ENCODE measurements around the gene SOX9. TPM values are rescaled to one million over a fixed set of nuclear protein-coding genes. Genes with fewer than 3 reads are reported as not detected.

SOX9 gene
- total RNA-seq, 1 experiment from 2014 or later, result 31.1 TPM

- POLR2A ChIA-PET (ENCODE audit: low non-redundant PET), result no interaction called here
- CTCF ChIA-PET, result no interaction called here
- no TSS peak for BruUV-seq (replicated peaks)
Measured at GRCh38 chr17:72102366-72102765, 18.5 kb upstream of the SOX9 start.

GRCh38 chr17:72104164-72104862, 16.5 kb upstream of the SOX9 start:
- ChIA-PET CTCF (no interaction called here), POLR2A (ENCODE audit: low non-redundant PET) (no interaction called here)
- H3K4me3 ChIP-seq (ENCODE audit: low read depth, low read length, poor library complexity, severe bottlenecking), result no peak overlapping the region
- H3K4me1 ChIP-seq (ENCODE audit: insufficient read depth, low read length, poor library complexity, severe bottlenecking), result no peaks in the 10 kb centered on the region
- no peak for DNase-seq (ENCODE audit: low spot score)
- no peaks in the 10 kb centered on the region for H3K36me3 ChIP-seq (ENCODE audit: insufficient read depth, low read length, poor library complexity, severe bottlenecking)
- H3K9me3 ChIP-seq (ENCODE audit: low read depth, low read length, poor library complexity, severe bottlenecking), result no peaks in the 10 kb centered on the region
- BruUV-seq (replicated peaks), result no TSS peak
- H3K27me3 ChIP-seq (replicated peaks; ENCODE audit: insufficient read depth, low read depth, low read length, poor library complexity), result no peaks in the 10 kb centered on the region
- intact Hi-C loops (cut with micrococcal nuclease; ENCODE audit: unreplicated experiment), result no loop called here
- H3K27ac ChIP-seq (ENCODE audit: low read depth, low read length, poor library complexity, severe bottlenecking), result no peak overlapping the region
- no peak for TF ChIP-seq CTCF (conservative IDR thresholded peaks at IDR 0.05; ENCODE audit: low read depth, low read length)
- TF ChIP-seq EZH2 (IDR thresholded peaks at IDR 0.05; ENCODE audit: borderline replicate concordance, low read depth, low read length, poor library complexity, severe bottlenecking), result no peak

More at GRCh38 chr17:72102366-72102765, 18.5 kb upstream of the SOX9 start:
- intact Hi-C loops (cut with micrococcal nuclease; ENCODE audit: unreplicated experiment), result no loop called here
- DNase-seq (ENCODE audit: low spot score), result no peak
- Histone ChIP-seq H3K27me3 (replicated peaks; ENCODE audit: insufficient read depth, low read depth, low read length, poor library complexity) (no peaks in the 10 kb centered on the region), H3K36me3 (ENCODE audit: insufficient read depth, low read length, poor library complexity, severe bottlenecking) (no peaks in the 10 kb centered on the region), H3K4me3 (ENCODE audit: low read depth, low read length, poor library complexity, severe bottlenecking) (no peak overlapping the region), H3K27ac (ENCODE audit: low read depth, low read length, poor library complexity, severe bottlenecking) (no peak overlapping the region), H3K4me1 (ENCODE audit: insufficient read depth, low read length, poor library complexity, severe bottlenecking) (no peaks in the 10 kb centered on the region), H3K9me3 (ENCODE audit: low read depth, low read length, poor library complexity, severe bottlenecking) (no peaks in the 10 kb centered on the region)
- TF ChIP-seq CTCF (conservative IDR thresholded peaks at IDR 0.05; ENCODE audit: low read depth, low read length), result no peak
- no peak for TF ChIP-seq EZH2 (IDR thresholded peaks at IDR 0.05; ENCODE audit: borderline replicate concordance, low read depth, low read length, poor library complexity, severe bottlenecking)

GRCh38 chr17:72104863-72105234, 16.0 kb upstream of the SOX9 start:
- no peak overlapping the region for H3K27ac ChIP-seq (ENCODE audit: low read depth, low read length, poor library complexity, severe bottlenecking)
- no peaks in the 10 kb centered on the region for H3K9me3 ChIP-seq (ENCODE audit: low read depth, low read length, poor library complexity, severe bottlenecking)
- ChIA-PET POLR2A (ENCODE audit: low non-redundant PET) (no interaction called here), CTCF (no interaction called here)
- TF ChIP-seq CTCF (conservative IDR thresholded peaks at IDR 0.05; ENCODE audit: low read depth, low read length) (no peak), EZH2 (IDR thresholded peaks at IDR 0.05; ENCODE audit: borderline replicate concordance, low read depth, low read length, poor library complexity, severe bottlenecking) (no peak)
- BruUV-seq (replicated peaks), result no TSS peak
- no peak overlapping the region for H3K4me3 ChIP-seq (ENCODE audit: low read depth, low read length, poor library complexity, severe bottlenecking)
- intact Hi-C loops (cut with micrococcal nuclease; ENCODE audit: unreplicated experiment), result no loop called here
- no peaks in the 10 kb centered on the region for H3K27me3 ChIP-seq (replicated peaks; ENCODE audit: insufficient read depth, low read depth, low read length, poor library complexity)
- H3K36me3 ChIP-seq (ENCODE audit: insufficient read depth, low read length, poor library complexity, severe bottlenecking), result no peaks in the 10 kb centered on the region
- no peak for DNase-seq (ENCODE audit: low spot score)
- H3K4me1 ChIP-seq (ENCODE audit: insufficient read depth, low read length, poor library complexity, severe bottlenecking), result no peaks in the 10 kb centered on the region

Measured in A673 (cell line).